HEK293 (cell line): ENCODE data around the gene DNAJA3.
A peak's percentile ranks its signal among the peaks of the same experiment; 100 is the strongest.

Source experiments
- CTCF ChIP-seq: fragments of 450-650 bp; formaldehyde crosslinking; IDR thresholded peaks from 2 replicates; pipeline ENCODE4 v1.5.1; 2016; ENCODE audit warnings: missing biosample characterization, missing genetic modification characterization
- INSM2 ChIP-seq: fragments of 450-650 bp; formaldehyde crosslinking; IDR thresholded peaks from 2 replicates; pipeline ENCODE4 v1.5.1; 2016; ENCODE audit warnings: missing biosample characterization, missing genetic modification characterization
- MEIS1 ChIP-seq: sonication (generic); formaldehyde crosslinking; IDR thresholded peaks from 2 replicates; pipeline ENCODE4 v1.8.1; 2022; ENCODE audit warnings: missing genetic modification reagents, mild to moderate bottlenecking, borderline replicate concordance
- MZF1 ChIP-seq: fragments of 450-650 bp; formaldehyde crosslinking; IDR thresholded peaks from 2 replicates; pipeline ENCODE4 v1.5.1; 2017; ENCODE audit warnings: missing biosample characterization, missing genetic modification characterization, borderline replicate concordance
- PRDM4 ChIP-seq: fragments of 450-650 bp; formaldehyde crosslinking; IDR thresholded peaks from 2 replicates; pipeline ENCODE4 v1.5.1; 2017; ENCODE audit warnings: missing biosample characterization, missing genetic modification characterization
- PRDM6 ChIP-seq: fragments of 450-650 bp; formaldehyde crosslinking; IDR thresholded peaks from 2 replicates; pipeline ENCODE4 v1.5.1; 2017; ENCODE audit warnings: missing biosample characterization, missing genetic modification characterization
- SALL2 ChIP-seq: fragments of 450-650 bp; formaldehyde crosslinking; IDR thresholded peaks from 2 replicates; pipeline ENCODE4 v1.5.0; 2017; ENCODE audit warnings: missing biosample characterization, mild to moderate bottlenecking, missing genetic modification characterization, borderline replicate concordance
- SCRT2 ChIP-seq: fragments of 450-650 bp; formaldehyde crosslinking; IDR thresholded peaks from 2 replicates; pipeline ENCODE4 v1.5.1; 2016; ENCODE audit warnings: missing biosample characterization, missing genetic modification characterization
- SP3 ChIP-seq: fragments of 450-650 bp; formaldehyde crosslinking; IDR thresholded peaks from 2 replicates; pipeline ENCODE4 v1.5.1; 2016; ENCODE audit warnings: missing biosample characterization, missing genetic modification characterization
- YY1 ChIP-seq: fragments of 450-650 bp; formaldehyde crosslinking; IDR thresholded peaks from 2 replicates; pipeline ENCODE4 v1.5.1; 2018; ENCODE audit warnings: missing biosample characterization, missing genetic modification characterization
- YY2 ChIP-seq: fragments of 450-650 bp; formaldehyde crosslinking; IDR thresholded peaks from 2 replicates; pipeline ENCODE4 v1.5.1; 2016; ENCODE audit warnings: missing biosample characterization, missing genetic modification characterization
- ZBTB1 ChIP-seq: fragments of 450-650 bp; formaldehyde crosslinking; IDR thresholded peaks from 2 replicates; pipeline ENCODE4 v1.5.1; 2016; ENCODE audit warnings: missing biosample characterization, missing genetic modification characterization
- ZBTB8A ChIP-seq: fragments of 450-650 bp; formaldehyde crosslinking; IDR thresholded peaks from 2 replicates; pipeline ENCODE4 v1.5.1; 2016; ENCODE audit warnings: missing biosample characterization, missing genetic modification characterization
- ZFHX2 ChIP-seq: fragments of 450-650 bp; formaldehyde crosslinking; conservative IDR thresholded peaks from 2 replicates; pipeline ENCODE4 v1.5.1; 2016; ENCODE audit warnings: missing biosample characterization, missing genetic modification characterization
- ZFP37 ChIP-seq: fragments of 450-650 bp; formaldehyde crosslinking; IDR thresholded peaks from 2 replicates; pipeline ENCODE4 v1.5.1; 2016; ENCODE audit warnings: missing biosample characterization, missing genetic modification characterization
- ZIC2 ChIP-seq: fragments of 450-650 bp; formaldehyde crosslinking; IDR thresholded peaks from 2 replicates; pipeline ENCODE4 v1.5.1; 2016; ENCODE audit warnings: missing biosample characterization, missing genetic modification characterization
- ZNF133 ChIP-seq: fragments of 450-650 bp; formaldehyde crosslinking; IDR thresholded peaks from 2 replicates; pipeline ENCODE4 v1.5.1; 2016; ENCODE audit warnings: missing biosample characterization, missing genetic modification characterization
- ZNF23 ChIP-seq: fragments of 450-650 bp; formaldehyde crosslinking; IDR thresholded peaks from 2 replicates; pipeline ENCODE4 v1.5.1; 2016; ENCODE audit warnings: missing biosample characterization, missing genetic modification characterization, borderline replicate concordance
- ZNF292 ChIP-seq: fragments of 450-650 bp; formaldehyde crosslinking; IDR thresholded peaks from 2 replicates; pipeline ENCODE4 v1.5.1; 2016; ENCODE audit warnings: low read depth, missing biosample characterization, missing genetic modification characterization, borderline replicate concordance
- ZNF341 ChIP-seq: fragments of 450-650 bp; formaldehyde crosslinking; IDR thresholded peaks from 2 replicates; pipeline ENCODE4; 2016; ENCODE audit warnings: low read depth, missing biosample characterization, missing genetic modification characterization
- ZNF350 ChIP-seq: fragments of 450-650 bp; formaldehyde crosslinking; IDR thresholded peaks from 2 replicates; pipeline ENCODE4 v1.5.0; 2017; ENCODE audit warnings: missing biosample characterization, mild to moderate bottlenecking, missing genetic modification characterization
- ZNF366 ChIP-seq: fragments of 450-650 bp; formaldehyde crosslinking; conservative IDR thresholded peaks from 2 replicates; pipeline ENCODE4 v1.5.1; 2016; ENCODE audit warnings: missing biosample characterization, missing genetic modification characterization
- ZNF391 ChIP-seq: fragments of 450-650 bp; formaldehyde crosslinking; IDR thresholded peaks from 2 replicates; pipeline ENCODE4 v1.5.1; 2016; ENCODE audit warnings: low read depth, missing biosample characterization, missing genetic modification characterization, borderline replicate concordance
- ZNF416 ChIP-seq: fragments of 450-650 bp; formaldehyde crosslinking; IDR thresholded peaks from 2 replicates; pipeline ENCODE4 v1.5.1; 2016; ENCODE audit warnings: missing biosample characterization, missing genetic modification characterization
- ZNF473 ChIP-seq: fragments of 450-650 bp; formaldehyde crosslinking; IDR thresholded peaks from 2 replicates; pipeline ENCODE4 v1.5.1; 2017; ENCODE audit warnings: missing biosample characterization, missing genetic modification characterization
- ZNF610 ChIP-seq: fragments of 450-650 bp; formaldehyde crosslinking; IDR thresholded peaks from 2 replicates; pipeline ENCODE4 v1.5.1; 2016; ENCODE audit warnings: missing biosample characterization, missing genetic modification characterization, borderline replicate concordance
- ZNF621 ChIP-seq: fragments of 450-650 bp; formaldehyde crosslinking; IDR thresholded peaks from 2 replicates; pipeline ENCODE4 v1.5.1; 2017; ENCODE audit warnings: missing biosample characterization, missing genetic modification characterization
- ZNF639 ChIP-seq: fragments of 450-650 bp; formaldehyde crosslinking; IDR thresholded peaks from 2 replicates; pipeline ENCODE4 v1.5.1; 2016; ENCODE audit warnings: missing biosample characterization, missing genetic modification characterization
- ZNF645 ChIP-seq: fragments of 450-650 bp; formaldehyde crosslinking; IDR thresholded peaks from 2 replicates; pipeline ENCODE4; 2016; ENCODE audit warnings: missing biosample characterization, missing genetic modification characterization
- ZSCAN16 ChIP-seq: fragments of 450-650 bp; formaldehyde crosslinking; IDR thresholded peaks from 2 replicates; pipeline ENCODE4 v1.5.1; 2016; ENCODE audit warnings: missing biosample characterization, missing genetic modification characterization

The DNAJA3 gene

GRCh38 chr16:4475880-4476788 lies 50.5 kb downstream of the DNAJA3 start, which contains the start of gene HMOX2 (continued):
- TF ChIP-seq SP3 (peak; percentile 96), ZFHX2 (tag by site-specific recombination) (peak; percentile 86), ZNF350 (tag by site-specific recombination) (no peak), ZNF473 (tag by site-specific recombination) (no peak), ZNF292 (no peak), ZNF391 (tag by site-specific recombination) (no peak), PRDM4 (peak; percentile 26; the same call in 1 of the 2 replicates), ZBTB8A (tag by site-specific recombination) (peak; percentile 99), ZNF621 (tag by site-specific recombination) (no peak), ZNF133 (no peak), SALL2 (tag by site-specific recombination) (no peak), INSM2 (peak; percentile 30; the same call in 1 of the 2 replicates), PRDM6 (no peak), ZIC2 (tag by site-specific recombination) (peak; percentile 69), ZNF610 (tag by site-specific recombination) (no peak), ZBTB1 (tag by site-specific recombination) (0 out of 2 replicates have a peak, but pooled peaks have one; percentile 29), ZSCAN16 (tag by site-specific recombination) (no peak), CTCF (tag by site-specific recombination) (peak; percentile 94), ZNF416 (no peak), ZNF639 (tag by site-specific recombination) (no peak), MEIS1 (CRISPR knock-in tag) (no peak), MZF1 (tag by site-specific recombination) (no peak), ZFP37 (tag by site-specific recombination) (peak; percentile 72; the same call in 1 of the 2 replicates), ZNF366 (tag by site-specific recombination) (no peak), YY2 (tag by site-specific recombination) (no peak), YY1 (peak; percentile 65), SCRT2 (peak; percentile 37), ZNF23 (tag by site-specific recombination) (no peak), ZNF645 (tag by site-specific recombination) (no peak), ZNF341 (tag by site-specific recombination) (no peak; the same call in 1 of the 2 replicates)
